Left renal pelvis (tissue), 4 donors: ENCODE measurements around the gene TMEM202. TPM values are rescaled to one million over a fixed set of nuclear protein-coding genes. Genes with fewer than 3 reads are reported as not detected.
"Not testable (repeated sequence)": the region's sequence is repeated elsewhere in the genome, so short reads cannot be mapped to it uniquely, and the experiment has no call there.

ENCODE experiments used
- DNase-seq, 4 donors: peaks; one replicate each; pipeline ENCODE4 v3.0.0-alpha.2; 2013; ENCODE audit warnings: low read depth in 4 of 4, low spot score in 3 of 4
- polyA plus RNA-seq, 4 donors: library from polyadenylated mRNA; unstranded; fragments of 120-200 nt; gene quantifications; one replicate each; pipeline ENCODE4 v1.2.1, GENCODE V29; 2013; ENCODE audit not compliant: insufficient read length in 4 of 4

The TMEM202 gene, protein sequence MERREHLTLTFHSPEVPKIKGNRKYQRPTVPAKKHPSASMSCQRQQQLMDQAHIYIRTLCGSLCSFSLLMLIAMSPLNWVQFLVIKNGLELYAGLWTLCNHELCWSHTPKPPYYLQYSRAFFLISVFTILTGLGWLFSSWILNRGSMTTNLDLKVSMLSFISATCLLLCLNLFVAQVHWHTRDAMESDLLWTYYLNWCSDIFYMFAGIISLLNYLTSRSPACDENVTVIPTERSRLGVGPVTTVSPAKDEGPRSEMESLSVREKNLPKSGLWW
- polyA plus RNA-seq, result not detected

DNA sequence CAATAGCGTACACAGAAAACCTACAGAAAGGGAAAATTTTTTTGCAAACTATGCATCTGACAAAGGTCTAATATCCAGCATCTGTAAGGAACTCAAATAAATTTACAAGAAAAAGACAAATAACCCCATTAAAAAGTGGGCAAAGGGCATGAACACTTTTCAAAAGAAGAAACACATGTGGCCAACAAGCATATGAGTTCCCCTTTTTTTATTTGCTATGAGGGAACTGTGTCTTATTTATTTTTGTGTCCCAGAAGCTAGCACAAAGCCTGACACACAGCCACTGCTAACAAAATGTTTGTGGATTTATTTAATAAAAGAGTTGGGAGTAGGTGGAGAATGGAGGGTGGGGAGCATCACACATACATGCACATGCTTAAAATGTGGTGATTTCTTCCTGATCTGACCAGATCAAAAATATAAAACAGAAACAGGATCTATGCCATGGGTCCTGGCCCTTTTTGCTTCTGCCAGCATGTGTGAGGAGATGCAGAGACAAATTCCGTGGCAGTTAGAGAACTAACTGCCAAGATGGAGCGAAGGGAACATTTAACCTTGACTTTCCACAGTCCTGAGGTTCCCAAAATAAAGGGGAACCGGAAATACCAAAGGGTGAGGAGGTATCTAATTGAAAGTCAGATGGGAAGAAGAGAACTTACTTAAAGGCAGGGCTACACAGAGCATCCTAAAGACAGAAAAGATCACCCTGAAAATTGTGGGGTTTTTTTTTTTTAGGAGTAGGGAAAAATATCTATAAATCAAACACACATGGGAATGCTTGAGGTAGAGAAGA is at the start of gene TMEM202:
Gene TMEM202 (plus strand): TSS at position 510 of the 793 bp plus-strand sequence. CDS start 22 bp downstream, at position 532.
- DNase-seq, result no peak

- no peak for DNase-seq
Observed at GRCh38 chr15:72353266-72353665, 44.8 kb upstream of the TMEM202 start.

DNA sequence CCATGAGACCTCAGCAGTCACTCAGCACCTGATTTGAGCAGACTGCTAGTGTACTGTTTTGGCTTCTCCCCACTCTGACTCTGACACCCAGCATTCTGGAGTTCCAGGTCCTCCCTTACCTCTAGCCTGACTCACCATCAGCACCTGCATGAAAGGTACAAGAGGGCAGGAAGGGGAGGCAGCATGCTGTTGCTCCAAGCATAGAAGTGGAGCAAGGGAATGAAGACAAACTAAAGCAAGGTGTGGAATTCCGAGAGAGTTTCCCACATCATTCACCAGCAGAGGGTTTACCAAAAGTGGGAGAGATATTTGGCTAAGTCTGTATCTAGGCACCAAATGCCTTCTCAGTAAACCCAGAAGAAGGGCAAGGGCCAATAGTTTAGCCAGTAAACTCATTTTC is 43.6 kb upstream of the TMEM202 start:
- DNase-seq, result no peak

GRCh38 chr15:72358121-72358520 is 40.0 kb upstream of the TMEM202 start:
- DNase-seq, result no peak

GRCh38 chr15:72358650-72359171 is 39.4 kb upstream of the TMEM202 start:
- peak in 1 of 4 donors; percentile 22 for DNase-seq

GRCh38 chr15:72361176-72361575 is 36.9 kb upstream of the TMEM202 start:
- no peak for DNase-seq

- DNase-seq, result no peak
Observed at GRCh38 chr15:72365844-72366243, 32.3 kb upstream of the TMEM202 start.

- DNase-seq, result no peak
Observed at GRCh38 chr15:72368325-72368724, 29.8 kb upstream of the TMEM202 start.

DNA sequence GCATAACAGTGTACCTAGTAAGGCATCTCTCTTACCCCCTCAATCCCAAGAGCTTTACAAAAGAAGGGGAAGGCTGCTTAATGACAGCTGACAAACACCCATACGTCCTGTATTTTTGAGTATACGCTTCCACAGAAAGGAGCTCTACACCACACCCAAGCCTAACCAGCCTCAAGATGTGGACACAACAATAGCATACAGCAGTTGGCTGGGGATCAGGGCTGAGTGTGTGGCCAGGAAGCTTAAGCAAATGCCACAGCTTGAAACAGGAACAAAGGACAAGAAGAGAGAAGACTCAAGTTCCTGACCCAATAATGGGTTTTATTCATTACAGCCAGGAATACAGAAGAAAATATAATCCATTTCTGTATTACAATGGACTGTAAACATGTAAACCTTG is 29.2 kb upstream of the TMEM202 start:
- DNase-seq, result no peak

GRCh38 chr15:72369964-72370363 is 28.1 kb upstream of the TMEM202 start:
- DNase-seq, result no peak

DNA sequence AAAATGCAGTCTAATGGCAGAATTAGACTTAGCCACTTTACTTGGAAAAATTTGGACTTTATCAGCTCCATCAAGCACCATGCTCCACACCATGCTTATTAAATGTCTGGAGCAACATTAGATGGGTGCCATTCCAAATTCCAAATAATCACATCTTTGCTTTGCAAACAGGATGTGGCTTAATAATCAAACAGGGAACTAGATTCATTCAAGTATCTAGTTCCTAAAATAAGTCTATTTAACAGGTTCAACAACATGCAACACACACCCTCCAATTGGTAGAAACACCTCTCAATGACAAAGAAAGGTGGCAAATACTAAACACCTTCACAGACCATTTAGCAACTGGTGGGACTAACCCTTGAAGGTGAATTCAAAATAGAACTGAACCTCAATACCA is 25.7 kb upstream of the TMEM202 start:
- DNase-seq, result no peak

GRCh38 chr15:72375501-72375845 is 22.6 kb upstream of the TMEM202 start:
- no peak for DNase-seq

DNA sequence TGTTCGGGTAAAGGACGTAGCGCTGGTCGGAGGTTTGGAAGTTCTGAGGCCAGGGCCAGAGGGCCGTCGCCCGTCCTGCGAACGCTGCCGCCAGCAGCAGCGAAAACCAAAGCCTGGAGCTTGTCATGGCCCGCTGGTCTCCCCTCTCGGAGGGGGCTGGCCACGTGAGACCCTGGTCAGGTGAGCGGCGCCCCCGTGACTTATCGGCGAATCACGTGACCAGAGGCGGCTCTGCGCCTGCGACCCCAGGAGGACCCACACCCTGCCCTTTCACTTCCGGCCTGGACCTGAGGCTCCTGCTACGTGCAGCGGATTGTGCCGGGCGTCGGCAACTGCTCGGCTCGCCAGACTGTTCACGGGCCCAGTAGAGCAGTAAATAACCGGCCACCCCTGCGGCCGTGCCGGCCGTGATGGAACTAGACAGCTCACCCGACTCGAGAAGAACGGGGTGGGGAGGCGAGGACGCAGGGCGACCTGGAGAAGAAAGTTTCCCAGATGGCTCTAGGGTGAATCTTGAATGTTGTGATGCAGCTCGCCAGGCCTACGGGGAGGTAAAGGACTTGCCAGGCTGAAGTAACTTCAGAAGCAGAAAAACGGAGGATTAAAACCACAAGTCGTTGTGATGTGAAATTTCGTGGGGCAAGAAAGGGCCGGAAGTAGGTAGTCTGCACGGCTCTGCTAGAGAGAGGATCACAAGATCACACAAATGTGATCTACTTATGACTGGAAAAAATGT is 22.1 kb upstream of the TMEM202 start, which contains the start of gene HEXA:
Gene HEXA (minus strand): TSS at position 169 of the 736 bp plus-strand sequence. CDS start 42 bp downstream, at position 127.
- DNase-seq, result peak; percentile 86 to 90 (median 88)

GRCh38 chr15:72377331-72377730 is 20.8 kb upstream of the TMEM202 start:
- no peak for DNase-seq

GRCh38 chr15:72379106-72379505 is 19.0 kb upstream of the TMEM202 start:
- DNase-seq, result not testable (repeated sequence)

DNA sequence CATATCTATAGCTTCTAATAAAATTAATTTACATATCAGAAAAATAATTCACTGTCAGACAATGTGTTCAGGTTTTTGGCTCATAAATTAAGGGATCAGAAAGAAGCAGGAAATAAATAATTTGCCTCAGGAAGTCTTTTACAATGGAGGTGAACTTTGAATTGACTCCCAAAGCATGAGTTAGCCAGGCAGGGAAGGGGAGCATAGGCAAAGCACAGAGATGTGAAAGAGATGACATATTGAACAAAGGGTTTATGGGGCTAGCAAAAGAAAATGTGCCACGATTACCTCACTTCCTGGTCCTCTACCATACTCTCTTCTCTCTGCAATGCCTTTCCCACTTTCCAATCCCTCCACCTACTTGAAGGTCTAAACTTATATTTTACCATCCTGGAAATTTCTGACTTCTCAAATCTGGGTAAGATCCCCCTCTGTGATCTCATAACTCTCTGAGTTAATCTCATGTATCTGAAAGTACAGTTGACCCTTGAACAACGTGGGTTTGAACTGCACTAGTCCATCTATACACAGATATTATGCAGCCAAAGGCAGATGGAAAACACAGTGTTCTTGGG is 18.2 kb upstream of the TMEM202 start:
- DNase-seq, result no peak

DNA sequence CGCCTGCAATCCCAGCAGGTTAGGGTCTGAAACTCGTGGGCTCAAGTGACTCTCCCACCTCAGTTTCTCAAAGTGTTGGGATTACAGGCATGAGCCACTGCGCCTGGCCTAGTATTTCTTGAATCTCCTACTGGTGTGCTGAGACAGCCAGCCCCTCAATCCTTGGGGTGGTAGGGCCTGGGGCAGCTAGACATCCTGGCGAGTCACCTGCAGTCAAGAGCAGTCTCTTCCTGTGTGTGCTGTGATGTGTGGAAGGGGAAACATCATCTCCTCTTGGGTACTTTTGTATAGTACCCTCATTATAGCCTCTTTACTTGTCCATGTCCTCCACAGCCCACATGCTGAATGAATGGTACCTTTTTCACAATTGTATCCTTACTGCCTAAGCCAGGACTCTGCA is 17.4 kb upstream of the TMEM202 start:
- no peak for DNase-seq

DNA sequence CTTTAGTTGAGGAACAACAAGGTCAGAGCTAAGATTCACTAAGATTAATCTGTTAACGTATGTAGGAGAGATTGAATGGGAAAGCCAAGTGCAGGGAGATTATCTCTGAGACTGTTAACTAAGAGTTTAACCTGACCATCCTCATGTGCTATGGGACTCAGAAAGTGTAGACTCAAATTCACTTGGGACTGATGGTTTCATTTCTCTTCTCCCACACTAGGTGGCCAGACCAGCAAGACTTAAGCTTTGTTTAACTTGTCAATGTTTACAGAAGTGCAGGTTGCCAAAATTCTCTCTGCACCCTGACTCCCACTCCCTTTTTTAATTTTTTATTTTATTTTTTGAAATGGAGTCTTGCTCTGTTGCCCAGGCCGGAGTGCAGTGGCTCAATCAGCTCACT is 16.0 kb upstream of the TMEM202 start:
- no peak for DNase-seq

GRCh38 chr15:72387741-72388140 is 10.4 kb upstream of the TMEM202 start:
- DNase-seq, result no peak

- DNase-seq, result no peak
Observed at GRCh38 chr15:72389231-72389630, 8.9 kb upstream of the TMEM202 start.

GRCh38 chr15:72396331-72396730 is 1.8 kb upstream of the TMEM202 start:
- DNase-seq, result not testable (repeated sequence)
